H7 (cell line): ENCODE measurements around the gene SMYD3. TPM values are rescaled to one million over a fixed set of nuclear protein-coding genes. Genes with fewer than 3 reads are reported as not detected.

Source experiments
- DNase-seq: peaks from one replicate; pipeline ENCODE4 v3.0.0; 2012
- H3K27me3 ChIP-seq: 2 replicates; pipeline ENCODE4 v1.6.0; 2011; ENCODE audit warnings: mild to moderate bottlenecking, low read length; ENCODE audit not compliant: control insufficient read depth, insufficient read depth
- H3K36me3 ChIP-seq: replicated peaks from 2 replicates; pipeline ENCODE4 v1.5.1; 2011; ENCODE audit warnings: low read length; ENCODE audit not compliant: control insufficient read depth, insufficient read depth
- H3K4me3 ChIP-seq: 2 replicates; pipeline ENCODE4 v1.5.1; 2011; ENCODE audit warnings: low read depth, mild to moderate bottlenecking, control low read depth, low read length, moderate library complexity; ENCODE audit not compliant: insufficient read depth
- total RNA-seq: library from RNA; depleted of rRNA; stranded (reverse); fragments of >200 nt; shearing (Covaris generic); gene quantifications from 2 replicates; pipeline ENCODE4 v1.2.3, GENCODE V29; 2014

The SMYD3 gene
- total RNA-seq, 1 experiment from 2014 or later, result 31.0 TPM

- no peak for DNase-seq
- no peaks in the 10 kb centered on the region for H3K27me3 ChIP-seq
- no peak overlapping the region for H3K4me3 ChIP-seq
- no peaks in the 10 kb centered on the region for H3K36me3 ChIP-seq
Observed at GRCh38 chr1:246170574-246171261, 336.4 kb downstream of the SMYD3 start.

- DNase-seq, result no peak
- Histone ChIP-seq H3K4me3 (no peak overlapping the region), H3K36me3 (no peaks in the 10 kb centered on the region), H3K27me3 (no peaks in the 10 kb centered on the region)
Observed at GRCh38 chr1:246169486-246169885, 337.6 kb downstream of the SMYD3 start.

GRCh38 chr1:246169019-246169418, 338.1 kb downstream of the SMYD3 start:
- no peak overlapping the region for H3K4me3 ChIP-seq
- no peaks in the 10 kb centered on the region for H3K36me3 ChIP-seq
- DNase-seq, result no peak
- H3K27me3 ChIP-seq, result no peaks in the 10 kb centered on the region

- DNase-seq, result no peak
- Histone ChIP-seq H3K4me3 (no peak overlapping the region), H3K27me3 (no peaks in the 10 kb centered on the region)
Observed at GRCh38 chr1:246166841-246167240, 340.2 kb downstream of the SMYD3 start.

GRCh38 chr1:246165826-246166709, 341.0 kb downstream of the SMYD3 start:
- Histone ChIP-seq H3K36me3 (no peaks in the 10 kb centered on the region), H3K27me3 (no peaks in the 10 kb centered on the region), H3K4me3 (no peak overlapping the region)
- DNase-seq, result no peak

More at GRCh38 chr1:246166841-246167240, 340.2 kb downstream of the SMYD3 start:
- no peaks in the 10 kb centered on the region for H3K36me3 ChIP-seq

- Histone ChIP-seq H3K4me3 (no peak overlapping the region), H3K27me3 (no peaks in the 10 kb centered on the region)
- DNase-seq, result no peak
Observed at GRCh38 chr1:246164764-246165163, 342.3 kb downstream of the SMYD3 start.

GRCh38 chr1:246162560-246162959, 344.5 kb downstream of the SMYD3 start:
- H3K36me3 ChIP-seq, result no peaks in the 10 kb centered on the region
- no peak for DNase-seq
- H3K4me3 ChIP-seq, result no peak overlapping the region
- H3K27me3 ChIP-seq, result no peaks in the 10 kb centered on the region

More at GRCh38 chr1:246164764-246165163, 342.3 kb downstream of the SMYD3 start:
- H3K36me3 ChIP-seq, result no peaks in the 10 kb centered on the region

GRCh38 chr1:246161626-246162025, 345.5 kb downstream of the SMYD3 start:
- Histone ChIP-seq H3K36me3 (no peaks in the 10 kb centered on the region), H3K4me3 (no peak overlapping the region), H3K27me3 (no peaks in the 10 kb centered on the region)
- DNase-seq, result no peak

GRCh38 chr1:246160905-246161304, 346.2 kb downstream of the SMYD3 start:
- H3K4me3 ChIP-seq, result no peak overlapping the region
- no peaks in the 10 kb centered on the region for H3K36me3 ChIP-seq
- no peaks in the 10 kb centered on the region for H3K27me3 ChIP-seq
- no peak for DNase-seq

GRCh38 chr1:246160374-246160773, 346.7 kb downstream of the SMYD3 start:
- DNase-seq, result no peak
- H3K4me3 ChIP-seq, result no peak overlapping the region
- no peaks in the 10 kb centered on the region for H3K36me3 ChIP-seq
- no peaks in the 10 kb centered on the region for H3K27me3 ChIP-seq

- no peak for DNase-seq
- Histone ChIP-seq H3K4me3 (no peak overlapping the region), H3K36me3 (no peaks in the 10 kb centered on the region), H3K27me3 (no peaks in the 10 kb centered on the region)
Observed at GRCh38 chr1:246159279-246160227, 347.5 kb downstream of the SMYD3 start.

- DNase-seq, result no peak
- Histone ChIP-seq H3K27me3 (no peaks in the 10 kb centered on the region), H3K4me3 (no peak overlapping the region), H3K36me3 (no peaks in the 10 kb centered on the region)
Observed at GRCh38 chr1:246158131-246158530, 348.9 kb downstream of the SMYD3 start.

GRCh38 chr1:246157516-246157915, 349.6 kb downstream of the SMYD3 start:
- Histone ChIP-seq H3K27me3 (no peaks in the 10 kb centered on the region), H3K4me3 (no peak overlapping the region)
- DNase-seq, result no peak

GRCh38 chr1:246156847-246157246, 350.2 kb downstream of the SMYD3 start:
- no peak for DNase-seq
- H3K36me3 ChIP-seq, result no peaks in the 10 kb centered on the region
- no peaks in the 10 kb centered on the region for H3K27me3 ChIP-seq

More at GRCh38 chr1:246157516-246157915, 349.6 kb downstream of the SMYD3 start:
- no peaks in the 10 kb centered on the region for H3K36me3 ChIP-seq

More at GRCh38 chr1:246156847-246157246, 350.2 kb downstream of the SMYD3 start:
- no peak overlapping the region for H3K4me3 ChIP-seq
